HUDEP-2 (cell line): ENCODE measurements around the gene DPYSL4.

Experiments
- DNase-seq, 76 experiments: peaks; one replicate each; lab custom pipeline; 2025; ENCODE audit not compliant: unreplicated experiment in 76 of 76; lab: John Stamatoyannopoulos, UW

Gene DPYSL4

DNA sequence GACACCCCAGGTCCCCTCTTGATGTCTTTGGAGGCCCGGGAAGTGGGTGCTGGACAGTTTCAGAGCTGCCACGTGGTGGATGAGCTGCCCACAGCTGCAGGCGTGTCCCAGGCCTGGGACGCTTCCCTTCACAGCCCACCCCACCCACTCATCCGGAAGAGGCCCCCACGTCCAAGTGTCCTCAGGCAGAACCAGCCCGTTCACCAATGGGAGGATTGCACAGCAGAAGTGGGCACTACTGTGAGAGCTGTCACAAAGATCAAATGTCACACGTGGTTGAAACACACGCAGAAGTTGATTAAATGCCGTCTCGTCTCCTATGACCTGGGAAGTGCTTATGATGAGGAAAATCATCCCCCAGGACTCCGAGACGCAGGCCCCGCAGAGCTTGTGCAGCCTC is 68.1 kb downstream of the DPYSL4 start:
- DNase-seq, result no peak
